ENCODE data around the gene PIK3R4.

Gene PIK3R4

DNA sequence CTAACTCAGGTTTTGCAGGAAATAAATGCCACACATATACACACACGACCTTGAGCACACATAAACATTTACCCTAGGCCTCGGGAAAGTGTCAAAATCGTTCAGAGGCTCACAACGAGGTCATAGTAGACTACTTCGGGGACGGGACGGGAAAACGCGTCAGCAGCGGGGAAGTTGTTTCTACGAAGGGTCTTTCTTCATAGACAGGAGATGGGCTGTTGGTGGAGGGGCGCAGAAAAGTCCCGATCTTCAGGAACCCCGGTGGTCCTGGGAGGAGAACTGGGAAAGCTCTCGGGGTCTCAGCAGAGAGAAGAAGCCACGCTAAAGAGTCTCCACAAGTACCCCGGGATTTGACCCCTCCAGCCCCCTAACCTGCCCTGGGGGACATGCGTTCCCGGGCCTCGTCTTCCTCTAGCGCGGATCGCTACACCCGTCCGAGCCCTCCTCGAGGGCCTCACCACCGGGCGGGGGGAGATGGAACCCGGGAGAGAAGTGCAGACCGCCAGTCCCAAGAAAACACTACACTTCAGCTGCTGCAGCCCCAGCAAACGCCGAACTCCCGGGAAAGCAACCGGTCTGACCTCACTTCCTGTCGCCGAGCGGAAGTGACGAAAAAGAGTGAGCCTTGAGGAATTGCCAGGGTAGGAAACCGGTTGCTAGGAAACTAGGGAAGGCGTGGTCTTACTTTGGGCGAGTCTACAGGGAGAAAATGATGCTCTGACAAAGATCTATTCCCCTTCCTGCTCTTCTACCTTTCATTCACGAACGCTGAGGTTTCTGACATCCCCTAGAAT is at the start of gene PIK3R4:
Gene PIK3R4, minus strand, starts transcription at position 584 of the 794 bp plus-strand sequence. CDS start 1,611 bp downstream, outside the sequence.
- Histone ChIP-seq H3K4me1 (ENCODE audit: insufficient read depth, low read length, poor library complexity, severe bottlenecking) (peaks cover 41% of the 10 kb centered on the region), H4K20me1 (ENCODE audit: insufficient read depth, low read length, poor library complexity, severe bottlenecking) (peaks cover 23% of the 10 kb centered on the region), H3K36me3 (ENCODE audit: insufficient read depth, low read length) (no peaks in the 10 kb centered on the region), H3K9me3 (ENCODE audit: insufficient read depth, low read depth, low read length) (no peaks in the 10 kb centered on the region), H2AFZ (ENCODE audit: low read length) (peak within 1 kb of the TSS; percentile 91), H3K4me3 (ENCODE audit: low read length, poor library complexity, severe bottlenecking) (peak within 1 kb of the TSS; percentile 95), H3K79me2 (ENCODE audit: insufficient read depth, low read length) (peaks cover 47% of the 10 kb centered on the region), H3K27me3 (ENCODE audit: insufficient read depth, low read length, poor library complexity, severe bottlenecking) (no peaks in the 10 kb centered on the region), H3K9me2 (replicated peaks; ENCODE audit: low read depth, low read length) (no peaks in the 10 kb centered on the region), H3K4me2 (ENCODE audit: low read depth, low read length, poor library complexity, severe bottlenecking) (peak within 1 kb of the TSS; percentile 98), H3K9ac (ENCODE audit: low read depth, low read length, poor library complexity, severe bottlenecking) (peak within 1 kb of the TSS; percentile 82), H3F3A (ENCODE audit: low read depth) (no peaks in the 10 kb centered on the region)
- no peak for TF ChIP-seq EZH2phosphoT487 (IDR thresholded peaks at IDR 0.05; ENCODE audit: borderline replicate concordance)
- no peak for TF ChIP-seq CTCF (conservative IDR thresholded peaks at IDR 0.05; ENCODE audit: low read length)

GRCh38 chr3:130795396-130795795 is 48.8 kb upstream of the PIK3R4 start:
- Histone ChIP-seq H3K36me3 (ENCODE audit: insufficient read depth, low read length) (no peaks in the 10 kb centered on the region), H3K79me2 (ENCODE audit: insufficient read depth, low read length) (no peaks in the 10 kb centered on the region), H3K4me1 (ENCODE audit: insufficient read depth, low read length, poor library complexity, severe bottlenecking) (no peaks in the 10 kb centered on the region), H3K4me2 (ENCODE audit: low read depth, low read length, poor library complexity, severe bottlenecking) (no peak overlapping the region), H3K9me2 (replicated peaks; ENCODE audit: low read depth, low read length) (no peaks in the 10 kb centered on the region), H3K9me3 (ENCODE audit: insufficient read depth, low read depth, low read length) (no peaks in the 10 kb centered on the region), H3K27me3 (ENCODE audit: insufficient read depth, low read length, poor library complexity, severe bottlenecking) (no peaks in the 10 kb centered on the region), H4K20me1 (ENCODE audit: insufficient read depth, low read length, poor library complexity, severe bottlenecking) (no peaks in the 10 kb centered on the region), H3K4me3 (ENCODE audit: low read length, poor library complexity, severe bottlenecking) (no peak overlapping the region), H3F3A (ENCODE audit: low read depth) (no peaks in the 10 kb centered on the region), H3K9ac (ENCODE audit: low read depth, low read length, poor library complexity, severe bottlenecking) (no peak overlapping the region), H2AFZ (ENCODE audit: low read length) (no peak overlapping the region)
- TF ChIP-seq CTCF (conservative IDR thresholded peaks at IDR 0.05; ENCODE audit: low read length) (no peak), EZH2phosphoT487 (IDR thresholded peaks at IDR 0.05; ENCODE audit: borderline replicate concordance) (no peak)

DNA sequence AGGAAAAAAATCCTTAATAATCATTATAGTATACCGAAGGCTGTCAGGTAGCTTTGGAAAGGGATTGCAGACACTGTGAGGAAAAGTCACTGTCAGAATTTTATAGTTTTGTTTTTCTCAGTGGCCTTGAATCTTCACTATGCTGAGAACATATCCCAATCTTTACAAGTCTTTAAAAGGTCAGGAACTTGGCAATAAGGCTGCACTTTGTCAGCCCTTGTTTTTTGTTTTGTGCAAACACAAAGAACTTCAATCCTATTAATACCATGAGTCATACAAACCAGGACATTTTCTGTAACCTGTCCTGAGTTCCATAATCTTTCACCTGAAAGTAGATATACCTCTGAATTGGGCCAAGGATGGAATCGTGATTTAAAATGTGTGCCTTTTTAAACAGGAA is 45.6 kb upstream of the PIK3R4 start:
- no peaks in the 10 kb centered on the region for H3K9me3 ChIP-seq (ENCODE audit: insufficient read depth, low read depth, low read length)
- H3K79me2 ChIP-seq (ENCODE audit: insufficient read depth, low read length): no peaks in the 10 kb centered on the region
- no peak overlapping the region for H3K4me3 ChIP-seq (ENCODE audit: low read length, poor library complexity, severe bottlenecking)
- no peaks in the 10 kb centered on the region for H3K36me3 ChIP-seq (ENCODE audit: insufficient read depth, low read length)
- H3K4me1 ChIP-seq (ENCODE audit: insufficient read depth, low read length, poor library complexity, severe bottlenecking): peaks cover 14% of the 10 kb centered on the region
- no peaks in the 10 kb centered on the region for H3K27me3 ChIP-seq (ENCODE audit: insufficient read depth, low read length, poor library complexity, severe bottlenecking)
- TF ChIP-seq EZH2phosphoT487 (IDR thresholded peaks at IDR 0.05; ENCODE audit: borderline replicate concordance): no peak
- TF ChIP-seq CTCF (conservative IDR thresholded peaks at IDR 0.05; ENCODE audit: low read length): no peak
- H3K9ac ChIP-seq (ENCODE audit: low read depth, low read length, poor library complexity, severe bottlenecking): no peak overlapping the region
- no peak overlapping the region for H3K4me2 ChIP-seq (ENCODE audit: low read depth, low read length, poor library complexity, severe bottlenecking)
- no peak overlapping the region for H2AFZ ChIP-seq (ENCODE audit: low read length)
- no peaks in the 10 kb centered on the region for H4K20me1 ChIP-seq (ENCODE audit: insufficient read depth, low read length, poor library complexity, severe bottlenecking)
- H3F3A ChIP-seq (ENCODE audit: low read depth): no peaks in the 10 kb centered on the region
- H3K9me2 ChIP-seq (replicated peaks; ENCODE audit: low read depth, low read length): no peaks in the 10 kb centered on the region
